ENCODE measurements around the gene FSTL1. TPM values are rescaled to one million over a fixed set of nuclear protein-coding genes. Genes with fewer than 3 reads are reported as not detected.

Gene FSTL1
- total and polyA plus RNA-seq, 2 donors (not counting 1 experiment from before 2014, with no cell fraction given), result 0.15 TPM; not detected in 1

GRCh38 chr3:120498556-120499346 is 48.0 kb upstream of the FSTL1 start:
- peaks cover 8% of the 10 kb centered on the region for H3K27me3 Mint-ChIP-seq
- Histone ChIP-seq H3K4me1 (ENCODE audit: control insufficient read depth in 2 of 2, insufficient read depth in 2 of 2, low read length in 2 of 2) (no peaks in the 10 kb centered on the region), H4K20me1 (ENCODE audit: control insufficient read depth, insufficient read depth, low read length, poor library complexity, severe bottlenecking) (no peaks in the 10 kb centered on the region), H2AFZ (ENCODE audit: insufficient read depth, low read depth, low read length, poor library complexity, severe bottlenecking) (no peak overlapping the region), H3K27ac (ENCODE audit: low read length in 2 of 2) (no peak overlapping the region), H3K4me2 (replicated peaks; ENCODE audit: low read depth, low read length, poor library complexity, severe bottlenecking) (no peak overlapping the region), H3K9ac (ENCODE audit: low read length) (no peak overlapping the region), H3K27me3 (replicated peaks in 1 of 4; ENCODE audit: control extremely low read depth in 1 of 4, control insufficient read depth in 3 of 4, insufficient read depth in 4 of 4, low read length in 3 of 4) (peaks cover 0 to 3% (median 0%) of the 10 kb centered on the region in 4 experiments), H3K9me3 (ENCODE audit: control extremely low read depth in 1 of 3, control insufficient read depth in 2 of 3, insufficient read depth in 1 of 3, low read length in 2 of 3) (peaks cover 0 to 7% (median 1%) of the 10 kb centered on the region in 3 donors), H3K36me3 (replicated peaks in 1 of 2; ENCODE audit: control extremely low read depth in 1 of 2, control insufficient read depth in 1 of 2, extremely low read depth in 1 of 2, insufficient read depth in 2 of 2, low read length in 1 of 2) (no peaks in the 10 kb centered on the region), H3K79me2 (ENCODE audit: control insufficient read depth, insufficient read depth, low read length) (no peaks in the 10 kb centered on the region), H3K4me3 (ENCODE audit: control extremely low read depth in 1 of 5, extremely low read depth in 1 of 5, insufficient read depth in 1 of 5, low read depth in 2 of 5, low read length in 4 of 5) (no peak overlapping the region)
- no peak for TF ChIP-seq EZH2 (IDR thresholded peaks at IDR 0.05; ENCODE audit: borderline replicate concordance, insufficient read depth, low read depth, low read length, poor library complexity, severe bottlenecking)
- no peak for TF ChIP-seq CTCF (IDR thresholded peaks at IDR 0.05)
- no peaks in the 10 kb centered on the region for H3K4me1 Mint-ChIP-seq
- ChIA-PET CTCF (no interaction called here), POLR2A (no interaction called here)
- H3K27ac Mint-ChIP-seq, result no peak overlapping the region
- peaks cover 8% of the 10 kb centered on the region for H3K9me3 Mint-ChIP-seq (ENCODE audit: insufficient read depth)
- H3K4me3 Mint-ChIP-seq, result no peak overlapping the region
- 100% methylated on average over 1 of the region's 2 CpGs for WGBS (ENCODE audit: insufficient coverage)
- DNase-seq, result no peak
- intact Hi-C loops (cut with micrococcal nuclease), result no loop called here
- no peak for ATAC-seq (ENCODE audit: low read depth)

GRCh38 chr3:120497818-120498217 is 47.0 kb upstream of the FSTL1 start:
- H3K36me3 ChIP-seq (replicated peaks in 1 of 2; ENCODE audit: control extremely low read depth in 1 of 2, control insufficient read depth in 1 of 2, extremely low read depth in 1 of 2, insufficient read depth in 2 of 2, low read length in 1 of 2), result no peaks in the 10 kb centered on the region
- no peaks in the 10 kb centered on the region for H4K20me1 ChIP-seq (ENCODE audit: control insufficient read depth, insufficient read depth, low read length, poor library complexity, severe bottlenecking)
- peaks cover 14% of the 10 kb centered on the region for H3K27me3 Mint-ChIP-seq
- H3K9me3 ChIP-seq (ENCODE audit: control extremely low read depth in 1 of 3, control insufficient read depth in 2 of 3, insufficient read depth in 1 of 3, low read length in 2 of 3), result peaks cover 0 to 7% (median 1%) of the 10 kb centered on the region in 3 donors
- no peak overlapping the region for H3K27ac Mint-ChIP-seq
- H3K27ac ChIP-seq (ENCODE audit: low read length in 2 of 2), result no peak overlapping the region
- no peaks in the 10 kb centered on the region for H3K79me2 ChIP-seq (ENCODE audit: control insufficient read depth, insufficient read depth, low read length)
- ChIA-PET POLR2A (no interaction called here), CTCF (no interaction called here)
- H3K27me3 ChIP-seq (replicated peaks in 1 of 4; ENCODE audit: control extremely low read depth in 1 of 4, control insufficient read depth in 3 of 4, insufficient read depth in 4 of 4, low read length in 3 of 4), result peaks cover 0 to 3% (median 0%) of the 10 kb centered on the region in 4 experiments
- H3K4me1 Mint-ChIP-seq, result no peaks in the 10 kb centered on the region
- no peak overlapping the region for H3K9ac ChIP-seq (ENCODE audit: low read length)
- intact Hi-C loops (cut with micrococcal nuclease), result no loop called here
- no peak overlapping the region for H3K4me3 Mint-ChIP-seq
- peaks cover 8% of the 10 kb centered on the region for H3K9me3 Mint-ChIP-seq (ENCODE audit: insufficient read depth)
- DNase-seq, result no peak
- H2AFZ ChIP-seq (ENCODE audit: insufficient read depth, low read depth, low read length, poor library complexity, severe bottlenecking), result no peak overlapping the region
- no CpG with 5 or more reads among the region's 2 CpGs for WGBS (ENCODE audit: insufficient coverage)
- H3K4me3 ChIP-seq (ENCODE audit: control extremely low read depth in 1 of 5, extremely low read depth in 1 of 5, insufficient read depth in 1 of 5, low read depth in 2 of 5, low read length in 4 of 5), result no peak overlapping the region
- H3K4me1 ChIP-seq (ENCODE audit: control insufficient read depth in 2 of 2, insufficient read depth in 2 of 2, low read length in 2 of 2), result no peaks in the 10 kb centered on the region
- no peak for TF ChIP-seq EZH2 (IDR thresholded peaks at IDR 0.05; ENCODE audit: borderline replicate concordance, insufficient read depth, low read depth, low read length, poor library complexity, severe bottlenecking)
- TF ChIP-seq CTCF (IDR thresholded peaks at IDR 0.05), result no peak
- no peak overlapping the region for H3K4me2 ChIP-seq (replicated peaks; ENCODE audit: low read depth, low read length, poor library complexity, severe bottlenecking)
- no peak for ATAC-seq (ENCODE audit: low read depth)

All from B cell (primary cell).